Heart right ventricle (tissue), 16 donors: ENCODE results near the gene OR4A47. TPM values are rescaled to one million over a fixed set of nuclear protein-coding genes. Genes with fewer than 3 reads are reported as not detected.
"Not testable (repeated sequence)": the region's sequence is repeated elsewhere in the genome, so short reads cannot be mapped to it uniquely, and the experiment has no call there.

ENCODE experiments used
- ATAC-seq, 8 donors: fragments of 200-7000 bp; cut with Tn5 transposase; one replicate each; pipeline ENCODE4 v1.9.1; 2020; ENCODE audit warnings: mild to moderate bottlenecking in 8 of 8, moderate library complexity in 8 of 8, moderate number of reproducible peaks in 1 of 8
- DNase-seq, 2 donors: peaks; one replicate each; pipeline ENCODE4 v3.0.0-alpha.2; 2020
- H3K27ac ChIP-seq, 10 donors: fragments of 200-600 bp; sonication (generic) in 2 of 10; one replicate each; pipeline versions ENCODE4 v1.5.0 to v1.8.0; 2020 to 2022; ENCODE audit warnings: mild to moderate bottlenecking in 3 of 10
- H3K27me3 ChIP-seq, 7 donors: fragments of 200-600 bp; one replicate each; pipeline ENCODE4 v1.8.0; 2021 to 2022; ENCODE audit warnings: mild to moderate bottlenecking in 2 of 7
- H3K36me3 ChIP-seq, 9 donors: fragments of 200-600 bp; sonication (generic) in 1 of 9; one replicate each; pipeline versions ENCODE4 v1.5.0 to v1.8.0; 2020 to 2022; ENCODE audit warnings: mild to moderate bottlenecking in 2 of 9
- H3K4me1 ChIP-seq, 9 donors: fragments of 200-600 bp; sonication (generic) in 1 of 9; one replicate each; pipeline versions ENCODE4 v1.5.0 to v1.8.0; 2020 to 2022; ENCODE audit warnings: mild to moderate bottlenecking in 4 of 9
- H3K4me3 ChIP-seq, 10 donors: fragments of 200-600 bp; sonication (generic) in 2 of 10; one replicate each; pipeline versions ENCODE4 v1.5.0 to v1.8.0; 2020 to 2022; ENCODE audit warnings: mild to moderate bottlenecking in 7 of 10, moderate library complexity in 2 of 10
- H3K9me3 ChIP-seq, 11 donors: fragments of 200-600 bp in 10 of 11; sonication (generic) in 2 of 11; one replicate each; pipeline versions ENCODE4 v1.5.0 to v1.8.0; 2013 to 2022; ENCODE audit warnings: mild to moderate bottlenecking in 2 of 11, control low read depth in 1 of 11, moderate library complexity in 1 of 11
- WGBS, 2 donors: extraction: QIAGEN DNeasy Blood & Tissue Kit; methylation state at CpG; one replicate each; pipeline ENCODE4 v1.1.7; 2013; ENCODE audit warnings: inconsistent platforms in 1 of 2; 5-methylcytosine and 5-hydroxymethylcytosine counted together
- intact Hi-C, 10 donors: fragments of 100-400 bp; cut with DNase I; formaldehyde crosslinking; loops; one replicate each; pipeline versions ENCODE4 v1.11.1 to v1.14.2; 2022
- long read RNA-seq, 3 donors: library from polyadenylated mRNA; unstranded; transcript quantifications; one replicate each; pipeline ENCODE4 v2.0.0, GENCODE V29; 2020 to 2021
- polyA plus RNA-seq, 2 donors: library from polyadenylated mRNA; stranded (reverse); fragments of 200-250 nt; gene quantifications; one replicate each; pipeline ENCODE4 v1.2.3, GENCODE V29; 2013
- total RNA-seq, 10 donors: library from RNA; stranded (reverse); fragmentation: NEBNext Ultra II Directional in 3 of 10; extraction: Animal tissue kit (Norgen Biotek cat#: 25700) in 3 of 10; gene quantifications; one replicate each; pipeline versions ENCODE4 v1.2.1 to v1.2.4, GENCODE V29; 2021 to 2023
- TF ChIP-seq, protein P1 (sequence below), 9 donors: fragments of 200-600 bp; sonication (generic) in 2 of 9; IDR thresholded peaks; one replicate each; pipeline versions ENCODE4 v1.5.0 to v1.8.0; 2021 to 2022; ENCODE audit warnings: antibody characterized with exemption in 9 of 9, mild to moderate bottlenecking in 5 of 9, moderate library complexity in 1 of 9
- donor health status: Arrhythmogenic right ventricular cardiomyopathy.
- donor health status: ischemic (EF 13 %, LVEDD 7.1; RV severe dilation, severe dysfunction).
- donor health status: healthy with polysubstance abuse.
- donor health status: DM: no; HTN: yes; CAD: no.
- donor health status: DM: no; HTN: no; CAD: no.
- donor health status: ischemic (EF 25% LVEDD 6.9; RV normal size, moderate dysfunction).
- donor health status: ischemic (EF 25% LVEDD 5.7; RV mildly dilated, moderate dysfunction).
- donor health status: healthy.
- donor health status: DM: yes; HTN: yes; CAD: no.
- donor health status: Ischemic cardiomyopathy.
- donor health status: ischemic (EF 35%, LVEDD 5.7; RV mildly dilated, moderate dysfunction).
- donor health status: nonischemic (EF 11% LVEDD 7.7; RV severe dilation, severe dysfunction).
- donor health status: DM: yes; HTN: yes; CAD: no.
- donor health status: PGD.
- donor health status: ischemic (EF 29% LVEDD 5.4; RV normal size, mild dysfunction).
- donor health status: nonischemic (EF 23%, LVEDD 6.1; RV moderate dilation, normal function).

OR4A47 gene
- not detected for total RNA-seq
- not detected for polyA plus RNA-seq
- long read RNA-seq, donor 1 = 0 reads
- long read RNA-seq, donor 2 = 0 reads
- long read RNA-seq, donor 3 = 0 reads

- intact Hi-C loops, H3K36me3 ChIP-seq, ATAC-seq, H3K27me3 ChIP-seq, H3K9me3 ChIP-seq, DNase-seq, H3K4me1 ChIP-seq, H3K27ac ChIP-seq, H3K4me3 ChIP-seq: not testable (repeated sequence)
These were observed at the start of gene OR4A47 for GRCh38 chr11:48488493-48488892. TSS of gene OR4A47 (plus strand) at chr11:48488793. CDS start at chr11:48488793, 0 bp downstream.

GRCh38 chr11:48455909-48456308 is 32.7 kb upstream of the OR4A47 start:
- H3K4me1 ChIP-seq, H3K27me3 ChIP-seq, H3K4me3 ChIP-seq, H3K27ac ChIP-seq, H3K36me3 ChIP-seq, intact Hi-C loops, DNase-seq, H3K9me3 ChIP-seq, ATAC-seq: not testable (repeated sequence)
- WGBS, 2 donors = 72 to 87% methylated on average over 3 of the region's 3 CpGs

DNA sequence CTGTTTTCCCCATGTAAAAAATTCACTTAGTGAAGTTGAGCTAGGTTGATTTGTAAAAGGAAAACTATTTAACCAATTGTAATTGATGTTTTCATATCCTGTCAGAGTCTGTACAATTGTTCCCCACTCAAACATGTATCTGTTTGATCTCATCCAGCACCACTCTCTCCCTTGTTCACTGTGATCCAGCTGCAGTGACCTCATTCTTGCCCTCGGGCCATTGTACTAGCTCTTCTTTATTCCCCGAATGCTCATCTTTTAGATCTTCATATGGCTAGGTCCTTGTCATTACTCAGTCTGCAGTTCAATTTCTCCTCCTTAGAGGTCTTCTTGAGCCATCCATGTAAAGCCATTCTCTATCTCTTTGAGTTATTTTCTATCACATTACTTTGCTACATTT is 14.6 kb upstream of the OR4A47 start:
- DNase-seq, ATAC-seq, intact Hi-C loops, H3K27ac ChIP-seq, H3K27me3 ChIP-seq, H3K4me1 ChIP-seq, H3K36me3 ChIP-seq, H3K4me3 ChIP-seq: not testable (repeated sequence)
- peaks cover 0 to 42% (median 5%) of the 10 kb centered on the region in 11 donors for H3K9me3 ChIP-seq
- 67 to 69% methylated on average over 2 of the region's 2 CpGs for WGBS, 2 donors

DNA sequence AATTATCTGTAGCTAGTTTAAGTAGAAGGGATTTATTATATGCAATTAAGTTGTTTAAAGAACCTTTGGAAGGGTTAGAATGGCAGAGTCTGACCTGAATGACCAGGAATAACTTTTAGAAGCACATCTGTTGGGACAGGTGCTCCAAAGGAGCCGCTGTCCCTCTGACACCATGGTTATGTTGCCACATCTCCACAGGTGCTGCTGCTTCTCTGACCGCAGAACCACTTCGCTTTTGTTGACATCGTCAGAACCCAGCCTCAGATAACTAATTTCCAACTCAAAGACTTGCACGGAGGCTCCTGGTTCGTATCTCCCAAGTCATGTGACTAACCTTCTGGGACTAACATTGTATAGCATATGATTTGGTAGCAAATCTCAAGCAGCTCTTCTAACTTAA is 13.9 kb upstream of the OR4A47 start:
- H3K27ac ChIP-seq, H3K4me1 ChIP-seq, intact Hi-C loops, H3K36me3 ChIP-seq, DNase-seq, H3K4me3 ChIP-seq, ATAC-seq, H3K27me3 ChIP-seq: not testable (repeated sequence)
- 57 to 70% methylated on average over 6 of the region's 6 CpGs for WGBS, 2 donors
- peaks cover 0 to 42% (median 5%) of the 10 kb centered on the region in 11 donors for H3K9me3 ChIP-seq

- not testable (repeated sequence) for ATAC-seq
These were observed 17.6 kb downstream of the OR4A47 start for GRCh38 chr11:48506169-48506568.

DNA sequence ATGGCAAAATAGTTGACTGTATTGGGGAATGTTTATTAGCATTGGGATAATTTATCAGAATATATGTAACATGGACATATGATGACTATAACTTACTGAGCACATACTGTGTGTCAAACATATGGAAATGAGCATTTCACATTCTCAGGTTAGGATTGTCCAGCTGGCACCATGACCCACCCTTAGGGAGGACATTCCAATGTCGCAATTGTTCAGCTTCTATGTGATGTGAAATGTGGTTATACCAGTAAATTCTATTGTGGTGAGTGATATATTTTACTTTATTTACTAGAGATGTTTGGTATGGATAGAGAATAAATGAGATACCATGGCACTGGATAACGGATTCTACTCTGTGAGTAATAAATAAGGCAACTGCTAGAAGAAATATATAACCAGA is 50.4 kb downstream of the OR4A47 start:
- Histone ChIP-seq H3K4me1 (no peaks in the 10 kb centered on the region), H3K36me3 (no peaks in the 10 kb centered on the region), H3K27me3 (no peaks in the 10 kb centered on the region), H3K9me3 (peaks cover 0 to 17% (median 0%) of the 10 kb centered on the region in 11 donors), H3K4me3 (no peak overlapping the region), H3K27ac (no peak overlapping the region)
- ATAC-seq (no peak), DNase-seq (no peak)
- intact Hi-C loops = no loop called here
- 46 to 50% methylated on average over 2 of the region's 2 CpGs for WGBS, 2 donors
- TF ChIP-seq, protein P1, sequence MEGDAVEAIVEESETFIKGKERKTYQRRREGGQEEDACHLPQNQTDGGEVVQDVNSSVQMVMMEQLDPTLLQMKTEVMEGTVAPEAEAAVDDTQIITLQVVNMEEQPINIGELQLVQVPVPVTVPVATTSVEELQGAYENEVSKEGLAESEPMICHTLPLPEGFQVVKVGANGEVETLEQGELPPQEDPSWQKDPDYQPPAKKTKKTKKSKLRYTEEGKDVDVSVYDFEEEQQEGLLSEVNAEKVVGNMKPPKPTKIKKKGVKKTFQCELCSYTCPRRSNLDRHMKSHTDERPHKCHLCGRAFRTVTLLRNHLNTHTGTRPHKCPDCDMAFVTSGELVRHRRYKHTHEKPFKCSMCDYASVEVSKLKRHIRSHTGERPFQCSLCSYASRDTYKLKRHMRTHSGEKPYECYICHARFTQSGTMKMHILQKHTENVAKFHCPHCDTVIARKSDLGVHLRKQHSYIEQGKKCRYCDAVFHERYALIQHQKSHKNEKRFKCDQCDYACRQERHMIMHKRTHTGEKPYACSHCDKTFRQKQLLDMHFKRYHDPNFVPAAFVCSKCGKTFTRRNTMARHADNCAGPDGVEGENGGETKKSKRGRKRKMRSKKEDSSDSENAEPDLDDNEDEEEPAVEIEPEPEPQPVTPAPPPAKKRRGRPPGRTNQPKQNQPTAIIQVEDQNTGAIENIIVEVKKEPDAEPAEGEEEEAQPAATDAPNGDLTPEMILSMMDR (IDR thresholded peaks at IDR 0.05) = no peak

More at GRCh38 chr11:48506169-48506568, 17.6 kb downstream of the OR4A47 start:
- H3K27ac ChIP-seq, H3K4me1 ChIP-seq, H3K4me3 ChIP-seq, H3K36me3 ChIP-seq, intact Hi-C loops, H3K27me3 ChIP-seq, DNase-seq, H3K9me3 ChIP-seq: not testable (repeated sequence)

Other genes starting within 250 kb of the OR4A47 start
- gene OR4X2, start 243.7 kb upstream of the OR4A47 start, total RNA-seq = not detected
- gene OR4X2, start 243.7 kb upstream of the OR4A47 start, polyA plus RNA-seq = not detected
- gene OR4X1, start 224.9 kb upstream of the OR4A47 start, total RNA-seq = not detected
- gene OR4X1, start 224.9 kb upstream of the OR4A47 start, polyA plus RNA-seq = not detected
- not detected for gene OR4S1, start 182.6 kb upstream of the OR4A47 start, total RNA-seq
- not detected for gene OR4S1, start 182.6 kb upstream of the OR4A47 start, polyA plus RNA-seq
- not detected for gene OR4C3, start 163.9 kb upstream of the OR4A47 start, total RNA-seq
- gene OR4C3, start 163.9 kb upstream of the OR4A47 start, polyA plus RNA-seq = not detected
- not detected for gene OR4C5, start 122.3 kb upstream of the OR4A47 start, total RNA-seq
- gene OR4C5, start 122.3 kb upstream of the OR4A47 start, polyA plus RNA-seq = not detected